NT2/D1 (cell line): ENCODE results near the gene NAA11.

Experiments used
- SUZ12 ChIP-seq: IDR thresholded peaks from 2 replicates; pipeline ENCODE4 v1.6.1; 2011; ENCODE audit not compliant: insufficient read length, insufficient read depth; ENCODE audit errors: extremely low read depth
- YY1 ChIP-seq: IDR thresholded peaks from 2 replicates; pipeline ENCODE4 v1.6.1; 2011; ENCODE audit not compliant: insufficient read length, insufficient read depth
- ZNF274 ChIP-seq: IDR thresholded peaks from 2 replicates; pipeline ENCODE4 v1.6.1; 2011; ENCODE audit warnings: mild to moderate bottlenecking, low read depth, low read length

GRCh38 chr4:79308137-79308536 is 17.7 kb downstream of the NAA11 start:
- TF ChIP-seq ZNF274: no peak
- no peak for TF ChIP-seq SUZ12
- TF ChIP-seq YY1: no peak
